KMS-11 (cell line): ENCODE measurements around the gene COPE.

ENCODE experiments used
- H2AFZ ChIP-seq: fragments of 200-600 bp; sonication (generic); 2 replicates; pipeline ENCODE4 v1.6.1; 2016; ENCODE audit warnings: antibody characterized with exemption, mixed run types, low read depth
- H3K27ac ChIP-seq: fragments of 200-600 bp; sonication (generic); 2 replicates; pipeline ENCODE4 v1.6.1; 2016; ENCODE audit warnings: mild to moderate bottlenecking, mixed run types
- H3K27me3 ChIP-seq: fragments of 200-600 bp; sonication (generic); 2 replicates; pipeline ENCODE4 v1.6.1; 2017; ENCODE audit warnings: mild to moderate bottlenecking, low read depth, mixed run types, moderate library complexity; ENCODE audit not compliant: insufficient read depth
- H3K36me3 ChIP-seq: fragments of 200-600 bp; sonication (generic); 2 replicates; pipeline ENCODE4 v1.6.1; 2017; ENCODE audit warnings: mild to moderate bottlenecking, mixed run types; ENCODE audit not compliant: insufficient read depth
- H3K4me1 ChIP-seq: fragments of 200-600 bp; sonication (generic); 2 replicates; pipeline ENCODE4 v1.6.1; 2016; ENCODE audit warnings: mild to moderate bottlenecking, low read depth, mixed run types; ENCODE audit not compliant: poor library complexity, severe bottlenecking
- H3K4me2 ChIP-seq: fragments of 200-600 bp; sonication (generic); 2 replicates; pipeline ENCODE4 v1.7.0; 2016; ENCODE audit warnings: mild to moderate bottlenecking, mixed run types
- H3K4me3 ChIP-seq: fragments of 200-600 bp; sonication (generic); IDR thresholded peaks from 2 replicates; pipeline ENCODE4 v1.6.1; 2017; ENCODE audit warnings: low read depth, low read length, mixed read lengths; ENCODE audit not compliant: insufficient read depth
- H3K79me2 ChIP-seq: fragments of 200-600 bp; sonication (generic); 2 replicates; pipeline ENCODE4 v1.6.1; 2016; ENCODE audit warnings: low read depth, mixed run types; ENCODE audit not compliant: insufficient read depth
- H3K9ac ChIP-seq: fragments of 200-600 bp; sonication (generic); 2 replicates; pipeline ENCODE4 v1.6.1; 2016; ENCODE audit warnings: mild to moderate bottlenecking, mixed run types
- H4K20me1 ChIP-seq: fragments of 200-600 bp; sonication (generic); 2 replicates; pipeline ENCODE4 v1.6.1; 2016; ENCODE audit warnings: mild to moderate bottlenecking, mixed run types; ENCODE audit not compliant: insufficient read depth
- TF ChIP-seq, protein P1 (sequence below): fragments of 200-600 bp; sonication (generic); conservative IDR thresholded peaks from 2 replicates; pipeline ENCODE4 v1.6.1; 2017; ENCODE audit warnings: low read depth, mild to moderate bottlenecking, antibody characterized with exemption, low read length, moderate library complexity, mixed read lengths

The COPE gene

DNA sequence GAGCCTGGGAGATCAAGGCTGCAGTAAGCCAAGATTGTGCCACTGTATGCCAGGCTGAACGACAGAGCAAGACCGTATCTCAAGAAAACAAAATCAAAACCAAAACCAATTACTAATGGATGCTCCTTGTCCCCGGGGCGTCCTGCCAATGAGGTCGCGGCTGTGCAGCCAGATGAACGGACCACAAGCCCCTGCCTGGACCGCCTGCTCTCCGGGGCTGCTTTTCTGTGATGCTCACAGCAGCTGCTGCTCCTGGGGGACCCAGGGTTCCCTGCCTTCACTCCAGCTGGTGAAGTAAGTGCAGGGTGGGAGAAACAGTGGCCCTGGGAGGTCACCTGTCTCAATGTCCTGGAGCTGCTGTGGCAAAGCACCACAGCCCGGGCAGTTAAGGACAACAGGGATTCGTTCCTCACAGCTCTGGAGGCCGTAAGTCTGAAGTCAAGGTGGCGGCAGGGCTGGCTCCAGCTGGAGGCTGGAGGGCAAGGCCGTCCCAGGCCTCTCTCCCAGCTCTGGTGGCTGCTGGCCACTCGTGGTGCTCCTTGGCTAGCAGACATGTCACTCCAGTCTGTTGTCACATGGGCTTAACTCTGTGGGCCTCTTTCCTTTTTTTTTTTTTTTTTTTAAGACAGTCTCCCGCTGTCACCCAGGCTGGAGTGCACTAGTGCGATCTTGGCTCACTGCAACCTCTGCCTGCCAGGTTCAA lies 10.1 kb downstream of the COPE start:
- H3K27me3 ChIP-seq = no peaks in the 10 kb centered on the region
- H3K4me1 ChIP-seq = peaks cover 13% of the 10 kb centered on the region
- no peaks in the 10 kb centered on the region for H3K36me3 ChIP-seq
- H3K27ac ChIP-seq = no peak overlapping the region
- H3K9ac ChIP-seq = no peak overlapping the region
- H3K79me2 ChIP-seq = peaks cover 8% of the 10 kb centered on the region; the same call in 1 of the 2 replicates
- no peak overlapping the region for H2AFZ ChIP-seq
- H4K20me1 ChIP-seq = no peaks in the 10 kb centered on the region
- no peak overlapping the region for H3K4me3 ChIP-seq
- H3K4me2 ChIP-seq = no peak overlapping the region
- TF ChIP-seq, protein P1, sequence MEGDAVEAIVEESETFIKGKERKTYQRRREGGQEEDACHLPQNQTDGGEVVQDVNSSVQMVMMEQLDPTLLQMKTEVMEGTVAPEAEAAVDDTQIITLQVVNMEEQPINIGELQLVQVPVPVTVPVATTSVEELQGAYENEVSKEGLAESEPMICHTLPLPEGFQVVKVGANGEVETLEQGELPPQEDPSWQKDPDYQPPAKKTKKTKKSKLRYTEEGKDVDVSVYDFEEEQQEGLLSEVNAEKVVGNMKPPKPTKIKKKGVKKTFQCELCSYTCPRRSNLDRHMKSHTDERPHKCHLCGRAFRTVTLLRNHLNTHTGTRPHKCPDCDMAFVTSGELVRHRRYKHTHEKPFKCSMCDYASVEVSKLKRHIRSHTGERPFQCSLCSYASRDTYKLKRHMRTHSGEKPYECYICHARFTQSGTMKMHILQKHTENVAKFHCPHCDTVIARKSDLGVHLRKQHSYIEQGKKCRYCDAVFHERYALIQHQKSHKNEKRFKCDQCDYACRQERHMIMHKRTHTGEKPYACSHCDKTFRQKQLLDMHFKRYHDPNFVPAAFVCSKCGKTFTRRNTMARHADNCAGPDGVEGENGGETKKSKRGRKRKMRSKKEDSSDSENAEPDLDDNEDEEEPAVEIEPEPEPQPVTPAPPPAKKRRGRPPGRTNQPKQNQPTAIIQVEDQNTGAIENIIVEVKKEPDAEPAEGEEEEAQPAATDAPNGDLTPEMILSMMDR = no peak

DNA sequence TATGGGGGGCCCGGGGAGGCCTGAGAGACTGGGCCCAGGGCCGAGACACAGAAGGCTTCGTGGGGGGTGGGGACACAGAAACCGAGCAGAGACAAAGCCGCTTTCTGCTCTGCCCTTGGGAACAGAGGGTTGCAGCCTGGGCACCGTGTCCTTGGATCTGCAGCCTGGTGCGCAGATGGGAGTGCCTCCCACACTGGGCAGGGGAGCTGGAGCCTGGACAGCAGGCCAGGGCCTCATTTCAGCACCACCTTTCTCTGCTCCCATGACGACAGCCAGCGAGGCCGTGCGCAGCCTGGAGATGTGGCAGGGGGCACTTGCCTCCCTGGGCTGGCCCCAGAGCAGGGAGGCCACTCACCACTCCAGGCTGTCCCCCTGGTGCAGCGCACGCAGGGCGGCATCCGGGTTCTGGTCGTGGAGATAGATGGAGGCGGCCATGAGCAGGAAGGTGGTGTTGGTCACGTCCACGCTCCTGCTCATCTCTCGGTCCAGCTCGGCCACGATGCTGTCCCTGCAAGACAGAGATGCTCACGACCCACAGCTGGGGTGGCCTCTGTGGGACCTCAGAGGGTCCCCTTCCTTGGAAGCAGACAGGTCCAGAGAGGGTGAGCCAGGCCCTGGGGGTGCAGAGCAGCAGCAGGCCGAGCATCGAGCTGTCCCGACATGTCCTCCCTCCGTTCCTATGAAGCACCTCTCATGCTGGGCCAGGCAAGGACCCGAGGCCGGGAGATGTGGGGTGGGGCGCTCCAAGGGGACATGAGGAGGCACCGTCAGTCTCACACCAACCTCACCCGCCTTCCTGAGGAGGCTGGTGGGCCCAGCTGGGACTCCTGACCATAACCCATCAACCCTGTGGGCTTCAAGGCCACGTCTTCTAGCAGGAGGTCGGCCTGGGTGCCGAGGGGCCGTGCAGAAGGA lies 12.3 kb downstream of the COPE start:
- Histone ChIP-seq H3K9ac (no peak overlapping the region), H2AFZ (no peak overlapping the region), H3K27me3 (no peaks in the 10 kb centered on the region), H4K20me1 (no peaks in the 10 kb centered on the region), H3K79me2 (no peaks in the 10 kb centered on the region), H3K36me3 (no peaks in the 10 kb centered on the region), H3K4me3 (no peak overlapping the region), H3K27ac (no peak overlapping the region), H3K4me2 (no peak overlapping the region), H3K4me1 (peaks cover 13% of the 10 kb centered on the region)
- TF ChIP-seq, protein P1 = no peak

DNA sequence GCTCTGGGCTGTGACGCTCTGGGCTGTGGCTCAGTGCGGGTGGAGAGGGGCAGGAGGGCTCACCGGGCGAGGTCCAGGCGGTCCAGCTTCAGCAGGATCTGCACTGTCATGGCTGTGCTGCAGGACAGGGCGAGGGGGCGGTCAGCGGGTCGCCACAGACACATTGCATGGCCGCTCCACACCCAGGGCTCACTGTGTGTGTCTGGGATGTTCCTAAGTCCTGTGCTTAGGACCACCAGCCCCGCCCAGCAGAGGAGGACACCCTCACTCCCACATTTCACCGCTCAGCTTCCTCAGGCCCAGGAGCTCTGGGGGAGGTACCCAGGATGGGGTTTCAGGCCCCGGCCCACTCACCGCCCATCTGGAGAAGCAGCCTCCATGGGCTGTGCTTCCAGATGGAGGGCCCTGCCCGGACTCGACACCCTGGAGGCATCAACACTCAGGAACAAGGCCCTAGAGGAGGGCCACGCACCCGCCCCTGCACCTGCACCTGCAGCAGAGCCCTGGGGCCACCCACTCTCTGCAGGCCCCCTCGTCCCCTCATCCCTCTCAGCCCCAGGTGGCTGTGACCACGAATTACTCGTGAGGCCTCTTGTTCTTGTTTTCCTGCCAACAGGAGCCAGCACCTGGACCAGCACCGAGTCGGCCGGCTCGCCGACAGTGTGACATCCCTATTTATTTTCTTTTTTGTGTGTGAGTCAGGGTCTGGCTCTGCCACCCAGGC lies 13.5 kb downstream of the COPE start:
- H4K20me1 ChIP-seq = no peaks in the 10 kb centered on the region
- no peak overlapping the region for H2AFZ ChIP-seq
- TF ChIP-seq, protein P1 = no peak
- no peak overlapping the region for H3K27ac ChIP-seq
- H3K27me3 ChIP-seq = no peaks in the 10 kb centered on the region
- H3K4me3 ChIP-seq = no peak overlapping the region
- H3K36me3 ChIP-seq = no peaks in the 10 kb centered on the region
- no peaks in the 10 kb centered on the region for H3K79me2 ChIP-seq
- H3K4me1 ChIP-seq = peaks cover 13% of the 10 kb centered on the region
- H3K9ac ChIP-seq = no peak overlapping the region
- H3K4me2 ChIP-seq = no peak overlapping the region

DNA sequence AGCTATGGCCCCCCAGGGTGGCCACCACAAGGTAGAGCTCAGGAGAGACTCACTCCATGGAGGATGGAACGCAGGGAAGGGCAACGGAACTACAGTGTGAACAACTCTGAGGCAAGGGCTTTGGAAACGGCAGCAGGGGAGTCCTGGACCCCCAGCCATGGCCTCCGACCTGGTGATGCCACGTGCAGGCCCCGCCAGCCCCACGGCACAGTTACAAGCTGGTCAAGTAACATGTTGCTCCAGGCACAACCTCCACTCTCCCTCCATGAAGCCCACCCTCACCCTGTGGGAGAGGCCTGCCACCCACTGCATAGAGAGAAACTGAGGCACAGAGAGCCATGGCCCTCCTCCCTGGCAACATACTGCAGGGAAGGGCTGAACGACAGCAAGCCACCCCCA lies 14.1 kb downstream of the COPE start:
- Histone ChIP-seq H3K36me3 (no peaks in the 10 kb centered on the region), H3K27me3 (no peaks in the 10 kb centered on the region), H4K20me1 (no peaks in the 10 kb centered on the region), H3K4me2 (no peak overlapping the region), H2AFZ (no peak overlapping the region), H3K4me3 (no peak overlapping the region), H3K4me1 (peaks cover 13% of the 10 kb centered on the region), H3K79me2 (no peaks in the 10 kb centered on the region), H3K27ac (no peak overlapping the region), H3K9ac (no peak overlapping the region)
- TF ChIP-seq, protein P1 = no peak
